CD4-positive, CD25-positive, alpha-beta regulatory T cell (primary cell): ENCODE measurements around the gene FAM200B. TPM values are rescaled to one million over a fixed set of nuclear protein-coding genes. Genes with fewer than 3 reads are reported as not detected.

Source experiments
- ATAC-seq, 2 donors: fragments of 150-1000 bp; cut with Tn5 transposase; one replicate each; pipeline ENCODE4 v1.10.0; 2021; ENCODE audit warnings: low read depth in 2 of 2, moderate number of reproducible peaks in 2 of 2, moderate library complexity in 1 of 2
- DNase-seq, 3 donors: peaks; one replicate each; pipeline versions ENCODE4 v3.0.0 to v3.0.0-alpha.2; 2012 to 2022; ENCODE audit warnings: mixed read lengths in 1 of 3
- H3K27ac ChIP-seq: one replicate; pipeline ENCODE4 v1.7.0; 2013; ENCODE audit warnings: mild to moderate bottlenecking, low read length; ENCODE audit not compliant: insufficient read depth, poor library complexity, severe bottlenecking
- H3K27me3 ChIP-seq: one replicate; pipeline ENCODE4 v1.7.0; 2013; ENCODE audit warnings: low read length; ENCODE audit not compliant: control insufficient read depth, insufficient read depth
- H3K36me3 ChIP-seq: one replicate; pipeline ENCODE4 v1.7.0; 2013; ENCODE audit warnings: mild to moderate bottlenecking, low read length, moderate library complexity; ENCODE audit not compliant: control insufficient read depth, insufficient read depth
- H3K4me1 ChIP-seq: 2 replicates; pipeline ENCODE4 v1.7.0; 2013; ENCODE audit warnings: mild to moderate bottlenecking, low read length; ENCODE audit not compliant: insufficient read depth, control insufficient read depth, poor library complexity, severe bottlenecking
- H3K4me3 ChIP-seq: one replicate; pipeline ENCODE4 v1.7.0; 2013; ENCODE audit warnings: low read depth, mild to moderate bottlenecking, low read length, moderate library complexity
- H3K9me3 ChIP-seq, 2 experiments: 1 replicate in 1 of 2; 2 replicates in 1 of 2; pipeline ENCODE4 v1.7.0; 2013; ENCODE audit warnings: low read length in 2 of 2, mild to moderate bottlenecking in 1 of 2, moderate library complexity in 1 of 2; ENCODE audit not compliant: control insufficient read depth in 2 of 2
- H3K27ac Mint-ChIP-seq, 3 donors: one replicate each; pipeline ENCODE4 v1.8.0; 2020 to 2022; ENCODE audit warnings: mild to moderate bottlenecking in 3 of 3, mixed read lengths in 3 of 3, moderate library complexity in 2 of 3
- H3K27me3 Mint-ChIP-seq: one replicate; pipeline ENCODE4 v1.8.0; 2022; ENCODE audit warnings: mild to moderate bottlenecking, mixed read lengths
- H3K36me3 Mint-ChIP-seq: one replicate; pipeline ENCODE4 v1.8.0; 2020; ENCODE audit warnings: mixed read lengths
- H3K4me1 Mint-ChIP-seq, 4 donors: one replicate each; pipeline ENCODE4 v1.8.0; 2020 to 2022; ENCODE audit warnings: mixed read lengths in 4 of 4, mild to moderate bottlenecking in 1 of 4
- H3K4me3 Mint-ChIP-seq, 4 donors: one replicate each; pipeline ENCODE4 v1.8.0; 2020 to 2022; ENCODE audit warnings: mild to moderate bottlenecking in 4 of 4, mixed read lengths in 4 of 4, moderate library complexity in 3 of 4
- H3K9me3 Mint-ChIP-seq, 7 donors: one replicate each; pipeline ENCODE4 v1.8.0; 2020 to 2022; ENCODE audit warnings: mixed read lengths in 7 of 7, mild to moderate bottlenecking in 3 of 7, moderate library complexity in 2 of 7
- polyA plus RNA-seq, 4 donors: library from polyadenylated mRNA; unstranded; fragments of 300-500 nt; fragmentation: Illumina TruSeq; gene quantifications; one replicate each; pipeline ENCODE4 v1.2.3, GENCODE V29; 2021
- total RNA-seq: library from RNA; stranded (reverse); gene quantifications from one replicate; pipeline ENCODE4 v1.2.3, GENCODE V29; 2022

The FAM200B gene
- total and polyA plus RNA-seq, 5 donors from 2014 or later: 21.0 to 120 (median 97.4) TPM

DNA sequence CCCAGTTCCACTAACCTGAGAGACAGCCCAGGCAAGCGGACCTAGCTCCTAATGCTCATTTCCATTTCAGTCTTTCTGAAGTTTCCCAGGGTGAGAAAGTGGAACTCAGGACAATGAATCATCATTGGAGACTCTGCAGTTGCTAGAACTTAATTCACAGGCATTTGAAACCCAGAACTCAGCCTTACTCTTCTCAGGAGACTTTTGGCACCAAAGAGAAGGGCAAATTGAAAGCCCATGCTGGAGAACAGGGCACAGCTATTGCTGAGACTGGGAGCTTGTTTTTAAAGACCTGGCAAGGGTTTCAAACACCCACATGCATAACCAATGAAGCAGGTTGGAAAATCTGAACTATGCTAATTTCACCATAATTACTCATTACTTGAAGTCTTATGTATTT, 57.2 kb downstream of the FAM200B start:
- Mint-ChIP-seq H3K27ac (no peak overlapping the region), H3K36me3 (peaks cover 7% of the 10 kb centered on the region), H3K4me1 (peaks cover 0 to 23% (median 5%) of the 10 kb centered on the region in 4 donors), H3K4me3 (no peak overlapping the region), H3K9me3 (peaks cover 2 to 19% (median 9%) of the 10 kb centered on the region in 7 donors), H3K27me3 (peaks cover 30% of the 10 kb centered on the region)
- Histone ChIP-seq H3K27me3 (peaks cover 4% of the 10 kb centered on the region), H3K4me3 (no peak overlapping the region), H3K27ac (no peak overlapping the region), H3K4me1 (no peaks in the 10 kb centered on the region), H3K9me3 (peaks cover 9 to 15% of the 10 kb centered on the region in 2 experiments), H3K36me3 (no peaks in the 10 kb centered on the region)
- ATAC-seq (no peak), DNase-seq (no peak)

Other genes starting within 250 kb of the FAM200B start
- not detected for gene CC2D2A, start 211.9 kb upstream of the FAM200B start, total RNA-seq
- under 1 TPM; 0.09 to 0.64 (median 0.50) TPM for gene CC2D2A, start 211.9 kb upstream of the FAM200B start, polyA plus RNA-seq
- gene FBXL5, start 26.5 kb upstream of the FAM200B start, total RNA-seq: 53.3 TPM
- 100 to 1,000 TPM; 123 to 137 (median 128) TPM for gene FBXL5, start 26.5 kb upstream of the FAM200B start, polyA plus RNA-seq
- gene BST1, start 21.2 kb downstream of the FAM200B start, total RNA-seq: 0.27 TPM
- gene BST1, start 21.2 kb downstream of the FAM200B start, polyA plus RNA-seq: 1 to 10 TPM in 2 of 4 donors, under 1 TPM in 1, not detected in 1; 0.40 to 6.5 (median 2.5) TPM
- gene CD38, start 96.5 kb downstream of the FAM200B start, total RNA-seq: 6.4 TPM
- gene CD38, start 96.5 kb downstream of the FAM200B start, polyA plus RNA-seq: 10 to 100 TPM in 2 of 4 donors, 1 to 10 TPM in 2; 4.8 to 14.5 (median 9.3) TPM